ENCODE results near the gene MAT2A.
"Not testable (repeated sequence)": the region's sequence is repeated elsewhere in the genome, so short reads cannot be mapped to it uniquely, and the experiment has no call there.

The MAT2A gene

DNA sequence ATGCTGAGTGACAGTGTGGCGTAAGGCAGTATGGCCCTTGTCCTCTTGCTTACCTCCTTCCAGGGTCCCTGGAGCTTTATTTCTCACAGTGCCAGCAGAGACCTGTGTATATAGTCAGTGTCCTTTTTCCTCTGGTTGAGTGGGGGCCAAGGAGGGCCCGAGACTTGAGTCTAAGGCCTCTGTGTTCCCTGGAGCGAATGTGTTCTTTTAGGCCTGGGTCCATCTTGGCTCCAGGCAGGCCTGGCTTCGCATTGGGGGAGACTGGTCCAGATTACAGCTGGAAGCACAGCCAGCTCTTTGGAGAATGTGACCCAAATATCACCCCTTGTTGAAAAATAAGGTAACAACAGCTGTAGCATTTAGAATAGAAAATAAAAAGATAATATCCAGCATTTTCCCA lies 50.2 kb downstream of the MAT2A start:
- no peak overlapping the region for H3K27ac ChIP-seq
- TF ChIP-seq ZFX (IDR thresholded peaks at IDR 0.05) = no peak
- TF ChIP-seq, protein P1, sequence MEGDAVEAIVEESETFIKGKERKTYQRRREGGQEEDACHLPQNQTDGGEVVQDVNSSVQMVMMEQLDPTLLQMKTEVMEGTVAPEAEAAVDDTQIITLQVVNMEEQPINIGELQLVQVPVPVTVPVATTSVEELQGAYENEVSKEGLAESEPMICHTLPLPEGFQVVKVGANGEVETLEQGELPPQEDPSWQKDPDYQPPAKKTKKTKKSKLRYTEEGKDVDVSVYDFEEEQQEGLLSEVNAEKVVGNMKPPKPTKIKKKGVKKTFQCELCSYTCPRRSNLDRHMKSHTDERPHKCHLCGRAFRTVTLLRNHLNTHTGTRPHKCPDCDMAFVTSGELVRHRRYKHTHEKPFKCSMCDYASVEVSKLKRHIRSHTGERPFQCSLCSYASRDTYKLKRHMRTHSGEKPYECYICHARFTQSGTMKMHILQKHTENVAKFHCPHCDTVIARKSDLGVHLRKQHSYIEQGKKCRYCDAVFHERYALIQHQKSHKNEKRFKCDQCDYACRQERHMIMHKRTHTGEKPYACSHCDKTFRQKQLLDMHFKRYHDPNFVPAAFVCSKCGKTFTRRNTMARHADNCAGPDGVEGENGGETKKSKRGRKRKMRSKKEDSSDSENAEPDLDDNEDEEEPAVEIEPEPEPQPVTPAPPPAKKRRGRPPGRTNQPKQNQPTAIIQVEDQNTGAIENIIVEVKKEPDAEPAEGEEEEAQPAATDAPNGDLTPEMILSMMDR (conservative IDR thresholded peaks at IDR 0.05) = no peak

DNA sequence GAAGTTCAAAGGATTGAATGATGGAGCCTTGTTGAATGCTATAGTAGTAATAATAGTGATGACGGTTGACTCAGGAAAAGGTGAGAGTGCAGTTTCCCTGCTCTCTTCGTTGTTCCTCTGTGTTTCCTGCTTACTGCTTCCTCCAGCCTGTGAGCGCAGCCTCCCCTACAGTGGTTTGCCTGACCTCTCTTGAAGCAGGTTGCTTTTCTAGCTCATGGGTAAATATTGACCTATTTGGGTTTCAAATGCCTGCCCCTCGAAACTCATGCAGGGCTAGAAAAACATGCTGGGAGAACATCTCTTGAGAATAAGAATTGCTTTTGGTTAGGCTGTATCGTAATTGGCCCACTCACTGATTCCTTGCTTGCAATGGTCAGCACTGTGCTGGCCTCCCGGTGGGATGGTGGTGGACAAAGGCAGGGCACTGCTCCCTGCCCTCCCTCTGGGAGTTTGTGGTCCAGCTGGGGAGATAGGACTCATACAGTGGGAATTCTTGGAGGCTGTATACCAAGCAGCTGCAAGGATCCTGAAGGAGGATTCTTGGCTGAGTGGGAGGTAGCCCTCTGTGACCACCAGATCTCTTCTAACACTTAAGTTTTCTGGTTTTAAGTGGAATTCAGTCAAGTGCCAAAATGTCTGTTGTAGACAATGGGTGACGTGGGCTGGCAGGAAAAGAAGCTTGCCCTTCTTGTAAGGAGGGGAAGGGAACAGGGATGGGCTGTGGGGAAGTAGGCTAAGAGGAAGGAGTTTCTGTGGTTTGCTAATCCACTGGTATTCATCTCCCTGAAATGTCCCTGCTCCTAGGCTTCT lies 51.2 kb downstream of the MAT2A start:
- no peak overlapping the region for H3K27ac ChIP-seq
- TF ChIP-seq, protein P1 (conservative IDR thresholded peaks at IDR 0.05) = no peak
- no peak for TF ChIP-seq ZFX (IDR thresholded peaks at IDR 0.05)

DNA sequence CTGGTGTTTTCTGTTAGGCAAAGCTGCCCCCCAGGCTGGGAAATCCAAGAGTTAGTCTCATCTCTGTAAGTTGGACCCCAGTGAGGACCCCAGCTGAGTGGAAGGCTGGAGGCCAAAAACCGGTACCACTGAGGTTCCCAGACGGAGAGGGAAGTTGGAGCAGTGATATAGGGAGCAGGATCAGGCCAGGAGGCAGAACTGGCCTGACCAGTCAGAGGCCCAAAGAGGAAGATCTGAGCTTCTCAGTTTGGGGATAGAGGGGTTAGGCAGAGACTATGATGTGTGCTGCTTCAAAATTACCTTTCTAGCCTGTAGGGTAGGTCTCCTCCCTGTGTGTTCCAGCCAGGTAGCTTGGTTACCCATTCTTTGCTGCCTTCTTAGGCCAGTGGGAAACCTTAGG lies 52.0 kb downstream of the MAT2A start:
- TF ChIP-seq ZFX (IDR thresholded peaks at IDR 0.05) = no peak
- TF ChIP-seq, protein P1 (conservative IDR thresholded peaks at IDR 0.05) = no peak
- no peak overlapping the region for H3K27ac ChIP-seq

DNA sequence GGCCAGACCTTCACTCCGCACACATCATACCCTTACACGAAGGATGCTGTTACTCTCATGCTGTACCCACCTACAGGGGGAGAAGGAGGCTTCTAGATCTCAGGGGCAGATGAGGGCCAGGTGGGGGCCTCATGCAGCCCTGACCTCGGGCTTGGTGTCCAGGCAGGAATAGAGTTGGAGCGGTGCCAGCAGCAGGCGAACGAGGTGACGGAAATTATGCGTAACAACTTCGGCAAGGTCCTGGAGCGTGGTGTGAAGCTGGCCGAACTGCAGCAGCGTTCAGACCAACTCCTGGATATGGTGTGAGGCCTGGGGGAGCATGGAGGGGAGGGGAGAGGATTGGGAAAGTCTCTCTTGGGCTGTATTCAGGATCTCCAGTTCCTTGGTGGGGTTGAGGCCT lies 52.6 kb downstream of the MAT2A start:
- no peak for TF ChIP-seq ZFX (IDR thresholded peaks at IDR 0.05)
- TF ChIP-seq, protein P1 (conservative IDR thresholded peaks at IDR 0.05) = no peak

DNA sequence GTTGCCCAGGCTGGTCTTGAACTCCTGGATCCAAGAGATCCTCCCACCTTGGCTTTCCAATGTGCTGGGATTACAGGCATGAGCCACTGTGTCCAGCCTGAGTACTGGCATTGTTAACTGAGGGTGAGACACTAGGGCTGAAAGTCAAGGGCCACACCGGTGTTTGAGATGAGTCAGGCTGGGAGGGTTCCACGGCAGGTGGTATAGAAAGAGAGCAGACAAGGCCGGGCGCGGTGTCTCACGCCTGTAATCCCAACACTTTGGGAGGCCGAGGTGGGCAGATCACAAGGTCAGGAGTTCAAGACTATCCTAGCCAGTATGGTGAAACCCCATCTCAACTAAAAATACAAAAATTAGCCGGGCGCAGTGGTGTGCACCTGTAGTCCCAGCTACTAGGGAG lies 53.3 kb downstream of the MAT2A start:
- not testable (repeated sequence) for H3K27ac ChIP-seq

More for the DNA sequence above, 52.6 kb downstream of the MAT2A start:
- no peak overlapping the region for H3K27ac ChIP-seq

DNA sequence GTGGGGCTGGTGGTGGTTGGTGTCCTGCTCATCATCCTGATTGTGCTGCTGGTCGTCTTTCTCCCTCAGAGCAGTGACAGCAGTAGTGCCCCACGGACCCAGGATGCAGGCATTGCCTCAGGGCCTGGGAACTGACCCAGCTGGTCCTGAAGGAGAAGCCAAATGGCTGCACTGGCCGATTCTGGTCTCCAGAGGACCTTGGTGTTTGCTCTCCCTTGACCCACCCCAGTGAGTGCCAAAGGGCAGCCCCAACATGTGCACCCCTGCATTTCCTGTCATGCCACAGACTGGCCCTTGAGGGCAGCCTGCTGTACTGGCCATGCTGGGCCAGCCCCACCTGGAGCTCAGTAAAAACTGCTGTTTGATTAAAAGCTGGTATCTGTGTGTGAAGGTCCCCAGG lies 54.1 kb downstream of the MAT2A start:
- no peak for TF ChIP-seq ZFX (IDR thresholded peaks at IDR 0.05)
- TF ChIP-seq, protein P1 (conservative IDR thresholded peaks at IDR 0.05) = no peak
- H3K27ac ChIP-seq = no peak overlapping the region

Data from C4-2B (cell line).